RPMI7951 (cell line): ENCODE results near the gene CR2. TPM values are rescaled to one million over a fixed set of nuclear protein-coding genes. Genes with fewer than 3 reads are reported as not detected.
A peak's percentile ranks its signal among the peaks of the same experiment; 100 is the strongest.
"Not testable (repeated sequence)": the region's sequence is repeated elsewhere in the genome, so short reads cannot be mapped to it uniquely, and the experiment has no call there.

Experiments used
- DNase-seq: peaks from one replicate; pipeline ENCODE4 v3.0.0-alpha.2; 2012; ENCODE audit warnings: low read depth
- total RNA-seq: library from RNA; depleted of rRNA; stranded (reverse); fragments of >200 nt; shearing (Covaris generic); gene quantifications from 2 replicates; pipeline ENCODE4 v1.2.3, GENCODE V29; 2014; rRNA removed

CR2 gene
- total RNA-seq, result not detected in 2 replicates

DNA sequence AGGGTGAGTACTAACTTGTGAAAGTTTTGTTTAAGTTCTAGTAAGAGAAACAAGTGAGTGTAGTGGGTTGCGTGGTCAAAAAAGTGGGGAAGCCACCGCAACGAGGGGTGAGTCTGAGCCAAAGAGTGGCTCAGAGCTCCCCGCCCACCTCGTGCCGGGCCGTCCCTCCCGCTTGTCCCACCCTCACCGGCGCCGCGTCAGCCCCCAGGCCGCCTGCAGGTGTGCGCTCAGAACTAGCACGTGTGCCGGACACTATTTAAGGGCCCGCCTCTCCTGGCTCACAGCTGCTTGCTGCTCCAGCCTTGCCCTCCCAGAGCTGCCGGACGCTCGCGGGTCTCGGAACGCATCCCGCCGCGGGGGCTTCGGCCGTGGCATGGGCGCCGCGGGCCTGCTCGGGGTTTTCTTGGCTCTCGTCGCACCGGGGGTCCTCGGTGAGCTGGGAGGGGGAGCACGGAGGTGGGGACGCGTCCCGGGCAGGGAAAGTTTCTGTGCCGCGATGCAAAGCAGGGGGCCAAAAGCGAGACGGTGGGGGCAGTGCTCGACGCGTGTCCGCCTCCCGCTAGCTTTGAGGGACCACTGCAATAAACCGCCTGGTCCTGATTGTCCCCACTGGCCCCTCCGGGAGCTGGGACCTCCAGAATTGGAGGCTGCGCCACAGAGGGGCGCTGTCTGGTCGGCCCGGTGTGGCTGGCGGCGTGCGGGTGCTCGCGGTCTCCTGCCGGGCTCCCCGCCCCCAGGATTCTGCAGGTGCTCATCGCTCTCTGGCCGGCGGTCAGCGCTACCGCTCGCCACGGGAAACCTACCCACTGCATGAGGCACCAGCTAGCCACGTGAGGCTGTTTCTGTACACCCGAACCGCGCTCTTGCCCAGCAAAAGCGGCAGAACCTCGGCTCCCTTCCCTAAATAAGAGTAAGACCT lies at the start of gene CR2:
TSS of gene CR2 (plus strand) at position 283 of the 919 bp plus-strand sequence. CDS start at position 374, 91 bp downstream.
- no peak for DNase-seq

GRCh38 chr1:207404849-207405525 lies 49.1 kb upstream of the CR2 start:
- peak; percentile 57 for DNase-seq

DNA sequence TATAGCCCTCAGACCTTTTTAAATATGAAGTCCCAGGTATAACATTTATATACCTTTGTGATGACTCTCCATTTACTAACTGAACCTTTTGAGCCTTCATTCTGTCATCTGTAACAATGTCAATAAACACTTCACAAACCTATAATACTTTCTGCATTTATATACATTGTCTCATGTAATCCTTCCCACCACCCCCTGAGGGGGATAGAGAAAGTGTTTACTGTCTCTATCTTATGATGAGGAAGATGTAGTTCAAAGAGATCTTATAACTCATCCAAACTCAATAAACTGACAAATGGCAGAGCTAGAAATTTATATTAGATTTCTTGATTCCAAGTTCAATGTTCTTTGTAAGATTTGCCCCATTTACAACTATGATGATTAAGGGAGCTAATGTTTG lies 48.3 kb upstream of the CR2 start:
- no peak for DNase-seq

- no peak for DNase-seq
Observed at GRCh38 chr1:207407655-207408260, 46.4 kb upstream of the CR2 start.

- no peak for DNase-seq
Observed at GRCh38 chr1:207412845-207413244, 41.3 kb upstream of the CR2 start.

DNA sequence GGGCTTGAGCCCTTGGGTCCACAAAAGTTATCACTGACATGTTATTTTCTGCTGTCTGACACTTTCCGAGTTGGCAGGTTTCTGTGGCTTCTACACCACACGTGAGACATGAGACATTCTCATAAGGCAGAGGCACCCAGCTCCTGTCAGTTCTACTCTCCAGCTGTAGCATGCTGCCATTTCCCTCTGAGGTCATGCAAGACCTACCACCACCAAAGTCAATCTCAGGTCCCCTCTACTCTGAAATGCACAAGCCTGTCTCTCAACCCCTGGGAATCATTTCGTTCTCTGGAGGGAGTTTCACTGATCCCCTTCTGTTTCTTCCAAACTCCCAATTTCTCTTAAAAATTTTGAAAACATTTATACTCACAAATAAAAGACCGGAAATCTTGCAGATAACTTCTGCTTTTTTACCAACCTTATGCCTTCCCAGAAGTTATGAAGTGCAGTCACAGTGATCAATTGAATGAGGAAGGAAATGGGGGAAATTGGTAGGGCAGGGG lies 39.5 kb upstream of the CR2 start:
- DNase-seq, result no peak

- no peak for DNase-seq
Observed at GRCh38 chr1:207417076-207417475, 37.1 kb upstream of the CR2 start.

DNA sequence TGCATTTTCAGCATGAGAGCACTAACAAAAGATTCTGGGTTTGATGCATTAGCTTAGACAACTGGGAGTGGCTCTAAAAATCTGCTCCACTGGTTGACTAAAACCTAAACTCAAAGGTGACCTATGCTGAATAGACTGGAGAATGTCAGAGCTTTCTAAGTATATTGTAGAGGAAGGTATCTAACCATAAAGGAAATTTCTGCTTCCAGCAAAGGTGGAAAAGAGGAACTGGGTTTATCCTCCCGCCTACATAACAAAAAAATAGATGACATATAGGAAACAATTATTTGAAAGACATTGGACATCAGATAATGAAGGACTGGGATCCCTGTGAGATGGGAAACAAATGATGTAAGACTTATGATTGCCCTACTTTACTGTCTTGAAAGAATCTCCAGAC lies 35.8 kb upstream of the CR2 start:
- no peak for DNase-seq

DNA sequence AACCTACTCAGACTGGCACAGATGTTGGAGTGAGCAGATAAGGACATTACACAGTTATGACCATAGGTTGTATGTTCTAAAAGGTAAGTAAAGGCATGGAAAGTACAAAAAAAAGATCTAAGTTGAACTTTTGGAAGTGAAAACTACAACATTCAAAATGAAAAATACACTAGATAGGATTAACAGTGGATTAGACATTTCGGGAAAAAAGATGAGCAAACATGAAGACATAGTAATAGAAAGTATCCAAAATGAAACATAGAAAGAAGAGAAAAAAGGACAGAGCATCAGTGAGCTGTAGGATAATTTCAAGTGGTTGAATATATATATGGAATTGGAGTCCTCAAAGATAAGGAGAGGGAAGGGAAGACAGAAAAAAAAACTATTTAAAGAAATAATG lies 34.0 kb upstream of the CR2 start:
- no peak for DNase-seq

DNA sequence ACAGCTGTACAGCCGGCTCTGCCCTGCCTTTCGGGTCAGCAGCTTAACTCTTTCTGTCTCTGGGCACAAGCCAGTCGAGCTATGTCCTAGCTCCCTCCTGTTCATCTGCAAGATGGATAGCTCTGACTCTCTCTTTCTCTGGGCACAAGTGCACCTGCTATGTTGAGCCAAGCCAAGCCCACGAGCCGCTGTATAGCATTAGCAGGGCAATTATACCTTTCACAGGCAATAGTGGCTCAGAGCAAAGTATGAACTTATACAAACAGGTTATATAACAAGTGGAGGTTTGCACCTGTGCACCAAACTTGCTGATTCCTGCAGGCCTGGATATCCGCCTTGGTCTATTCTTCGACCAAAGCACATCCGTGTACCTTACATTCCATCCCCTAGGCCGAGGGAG lies 33.0 kb upstream of the CR2 start:
- no peak for DNase-seq

DNA sequence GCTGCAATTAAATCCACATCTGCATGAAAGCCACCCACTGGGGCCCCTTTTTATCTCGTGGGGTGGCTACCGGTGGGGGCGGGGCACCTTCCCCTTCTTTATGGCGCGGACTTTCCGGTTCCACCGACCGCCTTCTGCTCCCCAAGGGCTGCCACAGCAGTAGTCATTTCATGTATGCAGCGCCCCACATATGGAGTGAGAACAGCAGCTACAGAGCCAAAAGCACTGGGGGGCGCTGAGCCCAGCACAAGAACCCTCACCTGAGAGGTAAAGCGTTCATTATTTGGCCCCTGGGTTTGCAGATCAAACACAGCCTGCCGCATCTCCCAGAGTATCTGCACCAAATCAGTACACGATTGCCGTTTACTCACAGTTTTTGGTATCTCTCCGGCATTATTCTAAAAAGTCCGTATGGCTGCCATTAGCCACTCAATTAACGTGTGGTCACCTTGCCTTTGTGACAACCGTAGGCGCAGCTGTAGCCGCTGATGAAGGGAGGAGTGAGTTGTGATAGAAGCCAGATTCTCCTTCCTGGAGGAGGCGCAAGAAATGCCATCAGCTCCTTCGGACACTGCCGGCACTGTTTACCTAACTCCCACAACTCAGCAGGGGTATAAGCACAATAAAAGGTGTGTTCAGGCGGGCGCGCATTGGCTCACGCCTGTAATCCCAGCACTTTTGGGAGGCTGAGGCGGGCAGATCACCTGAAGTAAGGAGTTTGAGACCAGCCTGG lies 30.4 kb upstream of the CR2 start:
- no peak for DNase-seq

- no peak for DNase-seq
Observed at GRCh38 chr1:207424570-207425131, 29.5 kb upstream of the CR2 start.

DNA sequence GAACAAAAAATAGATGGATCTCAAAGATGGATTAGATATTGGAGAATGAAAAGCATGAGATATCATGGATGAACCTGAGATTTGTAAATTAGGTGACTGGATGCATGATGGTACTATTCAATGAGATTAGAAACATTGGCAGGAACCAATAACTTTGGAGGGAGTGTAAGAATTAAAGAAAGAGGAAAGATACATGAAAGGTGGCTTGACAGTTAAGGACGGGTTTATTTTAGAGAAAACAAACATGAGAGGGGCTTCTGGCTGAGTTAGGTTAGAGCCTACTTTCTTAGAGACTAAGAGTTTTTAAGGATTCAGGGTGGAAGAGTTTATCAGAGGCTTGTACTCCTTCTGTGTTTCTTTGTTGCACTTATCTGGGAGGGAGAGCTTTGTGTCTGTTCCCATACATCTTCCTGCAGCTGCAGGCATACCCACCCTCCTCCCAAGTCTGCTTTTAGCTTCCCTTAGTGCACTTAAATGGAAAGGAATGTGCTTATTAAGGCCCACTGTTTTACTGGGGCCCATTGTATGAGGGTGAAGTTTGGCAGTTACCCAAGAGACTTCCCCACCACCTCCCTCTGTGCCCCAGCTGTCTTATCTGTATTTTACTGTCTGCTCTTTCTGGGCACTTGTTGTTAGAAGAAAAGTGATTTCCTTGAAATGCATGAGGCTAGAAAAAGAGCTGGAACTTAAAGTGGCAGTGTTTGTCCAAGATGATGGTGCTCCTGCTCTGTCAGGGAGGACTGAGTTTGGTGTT lies 26.1 kb upstream of the CR2 start:
- no peak for DNase-seq

GRCh38 chr1:207428783-207429182 lies 25.3 kb upstream of the CR2 start:
- no peak for DNase-seq

DNA sequence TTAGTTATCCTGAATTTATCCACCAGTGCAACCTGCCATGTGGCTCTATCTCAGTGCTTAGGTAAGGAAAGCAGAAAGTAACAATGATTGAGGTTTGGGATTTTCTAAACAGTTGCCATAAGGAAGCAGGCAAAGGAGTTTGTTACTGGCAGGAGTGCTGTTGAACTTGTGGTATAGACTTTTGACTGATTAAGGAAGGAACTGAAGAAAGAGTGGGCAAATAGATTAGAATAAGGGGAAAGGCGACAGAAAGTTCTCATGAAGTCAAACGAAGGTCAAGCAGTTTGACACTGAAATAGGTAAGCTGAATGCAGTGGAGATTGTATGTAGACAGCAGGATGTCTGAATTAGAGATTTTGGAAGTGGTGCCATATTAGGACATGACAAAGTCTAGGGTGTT lies 24.2 kb upstream of the CR2 start:
- no peak for DNase-seq

GRCh38 chr1:207430602-207431001 lies 23.5 kb upstream of the CR2 start:
- no peak for DNase-seq

DNA sequence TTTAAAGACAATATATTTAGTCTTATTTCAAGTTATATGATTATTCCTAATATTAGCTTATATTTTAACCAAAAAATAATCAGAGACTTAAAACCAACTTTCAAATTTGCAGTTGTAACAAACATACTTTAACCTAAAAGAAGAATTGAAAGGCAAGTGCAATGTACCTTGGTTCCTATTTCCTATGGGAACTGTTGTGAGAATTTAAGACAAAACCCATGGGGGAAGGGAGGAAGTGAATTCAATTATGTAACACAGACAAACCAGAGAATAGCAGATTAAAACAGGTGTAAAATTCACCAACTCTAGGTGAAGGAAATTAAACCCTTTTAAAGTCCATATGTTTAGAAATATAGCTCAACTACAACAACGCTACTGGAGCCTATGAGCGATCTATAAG lies 22.6 kb upstream of the CR2 start:
- no peak for DNase-seq

- no peak for DNase-seq
Observed at GRCh38 chr1:207433435-207433834, 20.7 kb upstream of the CR2 start.

DNA sequence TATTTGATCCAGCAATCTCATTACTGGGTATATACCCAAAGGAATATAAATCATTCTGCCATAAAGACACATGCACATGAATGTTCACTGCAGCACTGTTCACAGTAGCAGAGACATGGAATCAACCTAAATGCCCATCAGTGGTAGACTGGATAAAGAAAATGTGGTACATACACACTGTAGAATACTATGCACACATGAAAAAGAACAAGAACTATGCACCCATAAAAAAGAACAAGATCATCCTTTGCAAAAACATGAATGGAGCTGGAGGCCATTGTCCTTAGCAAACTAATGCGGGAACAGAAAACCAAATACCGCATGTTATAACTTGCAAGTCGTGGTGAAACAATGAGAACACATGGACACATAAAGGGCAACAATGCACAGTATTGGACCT lies 17.4 kb upstream of the CR2 start:
- DNase-seq, result not testable (repeated sequence)

DNA sequence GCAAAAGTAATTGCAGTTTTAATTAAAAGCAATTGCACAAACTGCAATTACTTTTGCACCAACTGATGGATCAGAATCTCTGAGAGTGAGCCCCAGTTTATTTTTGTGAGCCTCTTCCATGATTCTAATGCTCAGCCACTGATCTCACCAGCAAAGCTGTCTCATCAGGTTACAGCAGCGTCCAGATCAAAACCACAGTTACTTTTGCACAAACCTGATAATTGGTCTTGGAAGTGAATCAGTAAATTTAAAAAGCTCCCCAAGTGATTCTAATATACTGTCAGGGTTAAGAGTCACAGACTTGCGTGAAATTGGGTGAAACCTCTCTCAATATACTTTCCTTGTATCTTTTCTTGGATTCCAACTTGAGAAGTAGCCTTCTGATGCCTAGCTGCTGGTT lies 13.5 kb upstream of the CR2 start:
- DNase-seq, result no peak
